ENCODE data around the gene YAP1.

- TF ChIP-seq, protein P1, sequence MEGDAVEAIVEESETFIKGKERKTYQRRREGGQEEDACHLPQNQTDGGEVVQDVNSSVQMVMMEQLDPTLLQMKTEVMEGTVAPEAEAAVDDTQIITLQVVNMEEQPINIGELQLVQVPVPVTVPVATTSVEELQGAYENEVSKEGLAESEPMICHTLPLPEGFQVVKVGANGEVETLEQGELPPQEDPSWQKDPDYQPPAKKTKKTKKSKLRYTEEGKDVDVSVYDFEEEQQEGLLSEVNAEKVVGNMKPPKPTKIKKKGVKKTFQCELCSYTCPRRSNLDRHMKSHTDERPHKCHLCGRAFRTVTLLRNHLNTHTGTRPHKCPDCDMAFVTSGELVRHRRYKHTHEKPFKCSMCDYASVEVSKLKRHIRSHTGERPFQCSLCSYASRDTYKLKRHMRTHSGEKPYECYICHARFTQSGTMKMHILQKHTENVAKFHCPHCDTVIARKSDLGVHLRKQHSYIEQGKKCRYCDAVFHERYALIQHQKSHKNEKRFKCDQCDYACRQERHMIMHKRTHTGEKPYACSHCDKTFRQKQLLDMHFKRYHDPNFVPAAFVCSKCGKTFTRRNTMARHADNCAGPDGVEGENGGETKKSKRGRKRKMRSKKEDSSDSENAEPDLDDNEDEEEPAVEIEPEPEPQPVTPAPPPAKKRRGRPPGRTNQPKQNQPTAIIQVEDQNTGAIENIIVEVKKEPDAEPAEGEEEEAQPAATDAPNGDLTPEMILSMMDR (IDR thresholded peaks at IDR 0.05) = no peak
- TF ChIP-seq POLR2A (IDR thresholded peaks at IDR 0.05) = no peak
Measured at GRCh38 chr11:102119997-102120396, 9.8 kb downstream of the YAP1 start.
